GM21367 (cell line): ENCODE data around the gene NKPD1.
A peak's percentile ranks its signal among the peaks of the same experiment; 100 is the strongest.

Source experiments
- ATAC-seq: cut with Tn5 transposase; IDR thresholded peaks from one replicate; pipeline ENCODE4 v1.9.1; 2021; ENCODE audit not compliant: unreplicated experiment

The NKPD1 gene, protein sequence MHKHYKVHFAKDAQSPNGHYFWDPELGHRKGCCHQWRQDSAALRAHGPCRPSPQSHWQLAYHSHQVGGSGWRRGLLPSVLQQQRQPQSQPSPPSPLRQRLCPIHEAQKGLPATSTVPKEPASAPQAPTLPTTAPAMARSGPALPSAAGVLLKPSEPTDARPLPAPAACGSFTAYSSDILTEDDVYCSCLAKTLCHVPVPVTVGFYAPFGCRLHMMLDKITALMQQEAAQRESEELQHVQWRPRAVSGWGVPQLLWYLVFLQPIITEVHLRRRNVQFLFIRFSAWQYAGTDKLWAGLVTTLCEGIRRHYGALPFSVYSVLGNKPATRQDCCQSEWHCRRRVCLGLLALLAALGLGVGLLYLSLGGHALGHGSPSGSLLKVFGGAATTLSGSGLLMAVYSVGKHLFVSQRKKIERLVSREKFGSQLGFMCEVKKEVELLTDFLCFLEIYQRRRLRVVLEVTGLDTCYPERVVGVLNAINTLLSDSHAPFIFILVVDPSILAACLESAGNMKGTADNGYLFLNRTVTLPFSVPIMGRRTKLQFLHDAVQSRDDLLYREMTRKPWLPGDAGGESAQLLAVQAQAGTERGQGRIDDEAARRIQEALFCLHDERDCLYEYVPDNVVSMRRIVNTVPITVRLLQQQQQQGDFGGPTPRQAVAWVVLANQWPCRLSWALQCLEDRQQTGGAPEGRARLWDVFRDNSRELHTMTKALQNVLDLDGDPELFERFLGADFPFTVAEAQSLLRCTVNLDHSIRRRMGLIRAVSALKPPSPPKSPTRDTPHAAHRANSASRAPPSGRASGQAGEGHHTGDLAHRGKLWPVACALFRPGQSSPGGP

DNA sequence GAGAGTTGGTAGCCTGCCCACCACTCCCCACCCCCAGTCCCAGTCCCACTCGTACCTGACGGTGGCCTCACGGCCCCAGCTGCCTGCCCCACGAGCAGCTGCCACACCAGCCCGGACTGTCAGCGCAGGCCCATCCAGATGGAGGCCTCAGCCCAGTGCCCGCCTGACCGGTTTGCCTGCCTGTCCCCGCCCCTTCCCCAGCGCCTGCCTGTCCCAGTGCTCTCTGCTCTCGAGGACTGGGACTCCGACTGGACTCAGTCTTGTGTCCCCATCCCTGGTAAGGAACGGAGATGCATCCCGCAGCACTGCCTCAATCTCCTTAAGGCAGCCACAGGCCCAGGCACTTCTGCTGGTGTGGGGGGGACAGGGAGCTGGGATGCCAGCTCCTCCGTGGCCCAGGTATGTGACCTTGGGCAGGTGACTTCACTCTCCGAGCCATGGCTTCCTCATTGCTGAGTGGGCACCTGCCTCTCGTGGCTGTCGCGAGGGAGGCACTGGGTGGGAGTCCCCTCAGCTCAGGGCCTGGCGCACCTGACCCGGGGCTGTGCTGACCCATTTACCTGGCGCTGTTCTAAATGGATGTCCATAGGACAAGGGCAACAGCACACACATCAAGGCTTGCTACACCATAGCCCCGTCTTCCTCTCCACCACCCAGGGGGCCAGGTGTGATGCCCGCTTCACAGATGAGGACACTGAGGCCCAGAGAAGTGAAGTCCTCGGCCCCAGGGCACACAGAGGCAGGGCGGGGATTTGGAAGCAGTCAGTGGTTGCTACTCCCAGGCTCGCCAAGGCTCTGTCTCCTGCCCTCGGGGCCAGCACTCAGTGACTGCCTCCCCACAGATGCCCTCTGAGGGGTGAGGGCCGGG, at the start of gene NKPD1:
Gene NKPD1, minus strand, starts transcription at position 113 of the 868 bp plus-strand sequence. CDS start 832 bp downstream, outside the sequence.
- no peak for ATAC-seq

DNA sequence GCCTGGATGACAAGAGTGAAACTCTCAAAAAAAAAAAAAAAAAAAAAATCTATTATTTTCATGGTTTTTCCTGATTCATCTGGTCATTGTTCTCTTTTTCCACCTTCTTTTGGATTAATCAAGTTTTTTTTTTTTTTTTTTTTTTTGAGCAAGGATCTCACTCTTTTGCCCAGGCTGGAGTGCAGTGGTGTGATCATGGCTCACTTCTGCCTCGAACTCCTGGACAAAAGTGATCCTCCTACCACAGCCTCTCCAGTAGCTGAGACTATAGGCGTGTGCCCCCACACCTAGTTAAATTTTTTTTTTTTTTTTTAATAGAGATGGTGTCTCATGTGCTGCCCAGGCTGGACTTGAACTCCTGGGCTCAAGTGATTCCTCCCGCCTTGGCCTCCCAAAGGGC, 45.5 kb upstream of the NKPD1 start:
- ATAC-seq, result no peak

DNA sequence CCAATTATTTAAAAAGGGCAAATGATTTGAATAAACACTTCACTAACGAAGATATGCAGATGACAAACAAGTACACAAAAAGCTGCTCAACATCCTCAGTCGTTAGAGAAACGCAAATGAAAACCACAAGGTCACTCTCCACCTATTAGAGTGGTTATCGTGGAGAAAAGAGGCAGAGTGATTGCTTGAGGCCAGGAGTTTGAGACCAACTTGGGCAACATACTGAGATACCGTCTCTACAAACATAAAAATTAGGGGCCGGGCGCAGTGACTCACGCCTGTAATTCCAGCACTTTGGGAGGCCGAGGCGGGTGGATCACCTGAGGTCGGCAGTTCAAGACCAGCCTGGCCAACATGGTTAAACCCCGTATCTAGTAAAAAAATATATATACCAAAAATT, 45.0 kb upstream of the NKPD1 start:
- ATAC-seq, result no peak

DNA sequence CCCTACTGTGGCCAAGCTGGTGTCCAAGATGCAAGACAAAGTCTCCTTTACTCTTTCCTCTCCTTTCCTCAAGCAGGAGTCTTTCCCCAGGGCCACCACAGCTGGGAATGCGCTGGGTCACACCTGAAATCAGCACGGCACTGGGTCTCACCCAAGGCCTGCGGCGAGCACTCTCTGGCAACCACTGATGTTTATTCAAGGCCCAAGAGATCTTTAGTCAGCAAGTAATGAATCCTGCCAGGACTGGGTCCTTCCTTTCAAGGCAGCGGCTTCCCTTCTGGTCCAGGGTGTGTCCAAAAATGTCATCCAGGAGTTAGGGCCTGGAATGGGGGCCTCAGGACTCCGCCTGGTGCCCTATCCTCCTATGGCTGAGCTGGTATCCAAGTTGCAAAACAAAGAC, 41.9 kb upstream of the NKPD1 start:
- no peak for ATAC-seq

DNA sequence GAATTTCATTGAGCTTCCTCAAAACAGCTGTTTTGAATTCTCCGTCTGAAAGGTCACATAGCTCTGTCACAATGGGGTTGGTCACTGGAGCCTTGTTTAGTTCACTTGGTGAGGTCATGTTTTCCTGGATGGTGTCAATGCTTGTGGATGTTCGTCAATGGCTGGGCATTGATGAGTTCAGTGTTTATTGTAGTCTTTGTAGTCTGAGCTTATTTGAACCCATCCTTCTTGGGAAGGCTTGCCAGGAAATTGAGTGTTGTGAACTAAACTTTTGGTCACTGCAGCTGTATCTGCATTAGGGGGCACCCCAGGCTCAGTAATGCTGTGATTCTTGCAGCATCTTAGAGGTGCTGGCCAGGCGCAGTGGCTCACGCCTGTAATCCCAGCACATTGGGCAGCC, 39.8 kb upstream of the NKPD1 start:
- ATAC-seq, result no peak

DNA sequence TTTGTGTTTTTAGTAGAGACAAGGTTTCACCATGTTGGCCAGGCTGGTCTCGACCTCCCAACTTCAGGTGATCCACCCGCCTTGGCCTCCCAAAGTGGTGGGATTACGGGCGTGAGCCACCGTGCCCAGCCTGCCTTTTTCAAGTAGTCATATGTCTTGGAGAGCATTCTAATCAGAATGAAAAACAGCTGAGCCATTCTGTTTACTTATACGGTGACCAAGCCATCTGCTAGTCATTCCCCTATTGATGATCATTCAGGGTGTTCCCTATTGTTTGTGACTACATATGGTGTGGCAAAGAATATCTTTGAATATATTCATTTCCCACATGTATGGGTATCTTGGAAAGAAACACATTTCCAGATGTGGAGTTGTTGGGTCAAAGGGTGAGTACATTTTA, 35.0 kb upstream of the NKPD1 start:
- no peak for ATAC-seq

DNA sequence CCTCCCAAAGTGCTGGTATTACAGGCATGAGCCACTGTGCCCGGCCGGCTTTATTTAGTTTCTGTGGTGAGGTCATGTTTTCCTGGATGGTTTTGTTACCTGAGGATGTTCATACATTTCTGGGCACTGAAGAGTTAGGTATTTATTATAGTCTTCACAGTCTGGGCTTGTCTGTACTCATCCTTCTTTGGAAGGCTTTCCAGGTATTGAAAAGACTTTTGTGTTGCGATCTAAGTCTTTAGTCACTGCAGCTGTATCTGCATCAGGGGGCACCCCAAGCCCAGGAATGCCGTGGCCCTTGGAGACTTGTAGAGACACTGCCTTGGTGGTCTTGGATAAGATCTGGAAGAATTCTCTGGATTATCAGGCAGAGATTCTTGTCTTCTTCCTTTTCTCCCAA, 30.6 kb upstream of the NKPD1 start:
- ATAC-seq, result no peak

DNA sequence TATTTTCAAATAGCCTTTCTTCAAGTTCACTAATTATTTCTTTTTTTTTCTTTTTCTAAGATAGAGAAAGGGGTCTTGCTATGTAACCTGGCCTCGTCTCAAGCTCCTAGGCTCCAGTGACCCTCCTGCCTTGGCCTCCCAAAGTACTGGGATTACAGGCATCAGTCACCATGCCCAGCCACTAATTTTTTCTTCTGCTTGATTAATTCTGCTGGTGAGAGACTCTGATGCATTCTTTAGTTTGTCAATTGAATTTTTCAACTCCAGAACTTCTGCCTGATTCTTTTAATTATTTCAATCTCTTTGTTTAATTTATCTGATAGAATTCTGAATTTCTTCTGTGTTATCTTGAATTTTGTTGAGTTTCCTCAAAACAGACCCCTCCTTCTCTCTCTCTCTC, 29.2 kb upstream of the NKPD1 start:
- ATAC-seq, result no peak

DNA sequence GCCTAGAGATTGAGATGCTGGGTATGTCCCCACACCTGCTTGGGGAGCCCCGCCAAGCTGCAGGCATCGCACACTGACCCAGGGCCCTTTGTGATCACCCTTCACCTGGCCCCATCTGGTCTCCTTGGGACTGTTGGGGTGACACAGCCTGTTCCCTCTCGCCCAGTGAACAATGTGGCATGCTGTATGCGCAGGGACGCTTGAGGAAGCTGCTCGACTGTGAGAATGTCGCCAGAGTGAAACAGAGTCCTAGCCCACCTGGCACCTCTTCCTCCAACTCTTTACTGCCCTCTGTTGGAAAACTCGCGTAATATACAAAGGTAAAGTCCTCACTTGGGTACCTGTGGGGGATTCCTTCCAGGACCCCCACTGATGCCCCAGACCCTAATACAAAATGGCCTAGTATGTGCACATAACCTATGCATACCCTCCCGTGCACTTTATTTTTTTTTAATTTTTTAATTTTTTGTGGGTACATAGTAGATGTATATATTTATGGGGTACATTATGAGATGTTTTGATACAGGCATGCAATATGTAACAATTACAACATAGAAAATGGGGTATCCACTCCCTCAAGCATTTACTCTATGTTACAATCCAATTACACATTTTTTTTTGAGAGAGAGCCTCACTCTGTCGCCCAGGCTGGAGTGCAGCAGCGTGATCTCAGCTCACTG, 26.8 kb upstream of the NKPD1 start:
- ATAC-seq, result no peak

DNA sequence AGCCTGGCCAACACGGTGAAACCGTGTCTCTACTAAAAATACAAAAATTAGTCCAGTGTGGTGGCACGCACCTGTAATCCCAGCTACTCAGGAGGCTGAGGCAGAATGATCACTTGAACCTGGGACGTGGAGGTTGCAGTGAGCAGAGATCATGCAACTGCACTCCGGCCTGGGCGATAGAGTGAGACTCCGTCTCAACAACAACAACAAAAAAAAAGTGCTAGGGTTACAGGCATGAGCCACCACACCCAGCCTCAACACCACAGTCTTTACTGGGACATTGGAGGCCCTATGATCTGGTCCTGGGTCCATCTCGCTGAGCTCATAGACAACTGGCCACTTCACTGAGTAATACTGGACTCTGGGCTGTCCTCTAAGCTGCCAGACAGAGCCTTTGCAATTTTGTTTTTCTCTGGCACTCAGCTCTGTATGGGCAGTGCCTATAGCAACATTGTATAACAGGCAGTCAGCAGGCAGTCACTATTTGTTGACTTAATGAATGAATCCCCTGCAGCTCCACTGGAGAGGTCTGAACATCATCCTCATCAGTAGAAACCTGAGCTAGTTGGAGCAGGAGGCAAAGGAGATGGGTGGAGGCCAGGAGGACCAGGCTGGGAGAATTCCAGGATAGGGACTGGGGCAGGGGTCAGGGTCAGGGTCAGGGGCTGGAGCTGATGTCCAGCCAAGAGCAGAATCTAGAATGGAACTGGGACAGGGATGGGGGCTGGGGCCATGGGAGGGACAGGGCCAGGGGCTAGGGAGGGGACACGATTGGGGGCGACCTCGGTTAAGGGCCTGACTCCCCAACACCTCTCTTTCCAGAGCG, 25.9 kb upstream of the NKPD1 start:
- ATAC-seq, result no peak

DNA sequence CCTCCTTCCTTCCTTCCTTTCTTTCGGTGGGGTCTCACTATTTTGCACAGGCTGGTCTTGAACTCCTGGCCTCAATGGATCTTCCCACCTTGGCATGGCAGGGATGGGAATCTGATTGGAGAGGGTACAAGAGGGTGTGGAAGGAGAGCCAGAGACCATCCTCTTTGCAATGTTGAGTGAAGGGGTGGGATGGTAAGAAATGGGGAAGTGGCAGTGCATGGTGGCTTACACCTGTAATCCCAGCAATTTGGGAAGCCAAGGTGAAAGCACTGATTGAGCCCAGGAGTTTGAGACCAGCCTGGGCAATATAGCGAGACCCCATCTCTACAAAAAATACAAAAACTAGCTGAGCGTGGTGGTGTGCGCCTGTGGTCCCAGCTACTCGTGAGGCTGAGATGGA, 23.3 kb upstream of the NKPD1 start:
- no peak for ATAC-seq

DNA sequence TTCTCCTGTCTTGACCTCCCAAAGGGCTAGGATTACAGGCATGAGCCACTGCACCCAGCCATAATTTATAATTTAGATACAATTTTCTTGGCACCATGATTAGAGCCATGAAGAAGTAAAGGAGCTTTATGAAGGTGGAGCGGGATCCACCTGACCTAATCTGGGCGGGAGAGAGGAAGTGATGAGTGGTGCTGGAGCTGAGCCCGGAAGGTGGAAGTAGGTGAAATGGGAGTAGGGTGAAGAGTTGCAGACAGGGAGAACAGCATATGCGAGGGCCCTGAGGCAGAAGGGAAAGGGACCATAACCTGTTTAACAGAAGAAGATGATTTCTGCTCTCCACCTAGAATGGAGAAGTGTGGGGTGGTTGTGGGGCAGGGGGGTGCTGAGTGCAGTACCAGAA, 22.0 kb upstream of the NKPD1 start:
- no peak for ATAC-seq

DNA sequence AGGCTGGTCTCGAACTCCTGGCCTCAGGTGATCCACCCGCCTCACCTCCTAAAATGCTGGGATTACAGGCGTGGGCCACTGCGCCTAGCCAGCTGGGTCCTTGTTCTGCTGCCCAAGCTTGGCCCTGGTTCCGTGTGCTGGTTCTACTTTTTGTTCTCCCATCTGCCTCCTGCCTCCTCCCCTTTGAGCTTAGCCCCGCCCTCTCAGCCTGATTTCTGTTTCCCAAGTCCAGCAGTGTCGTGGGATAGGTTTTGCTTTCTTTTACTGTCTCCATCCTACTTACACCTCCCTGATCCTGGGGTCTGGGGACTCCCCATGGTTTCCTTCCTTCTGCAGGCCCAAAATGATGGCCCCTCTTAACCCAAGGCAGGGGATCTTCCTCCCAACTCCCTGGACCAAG, 20.2 kb upstream of the NKPD1 start:
- no peak for ATAC-seq

DNA sequence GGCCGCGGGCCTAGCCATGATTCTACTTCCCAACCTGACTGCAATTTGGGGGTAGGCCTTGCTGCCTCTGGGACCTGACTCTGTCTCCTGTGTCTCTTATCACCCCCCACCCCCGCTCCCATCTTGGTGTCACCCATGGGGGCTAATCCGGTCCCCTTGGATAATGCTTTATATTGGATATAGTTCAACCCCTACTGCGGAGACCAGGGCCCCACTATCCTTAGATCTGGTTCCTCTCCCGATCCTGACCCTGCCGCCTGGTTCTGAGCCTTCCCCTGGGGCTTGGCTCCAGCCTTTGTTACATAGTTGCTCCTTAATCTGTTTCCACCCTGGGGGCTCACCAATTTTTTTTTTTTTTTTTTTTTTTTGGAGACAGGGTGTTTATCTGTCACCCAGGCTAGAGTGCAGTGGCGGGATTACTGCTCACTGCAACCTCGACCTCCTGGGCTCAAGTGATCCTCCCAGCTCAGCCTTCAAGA, 19.1 kb upstream of the NKPD1 start:
- no peak for ATAC-seq

DNA sequence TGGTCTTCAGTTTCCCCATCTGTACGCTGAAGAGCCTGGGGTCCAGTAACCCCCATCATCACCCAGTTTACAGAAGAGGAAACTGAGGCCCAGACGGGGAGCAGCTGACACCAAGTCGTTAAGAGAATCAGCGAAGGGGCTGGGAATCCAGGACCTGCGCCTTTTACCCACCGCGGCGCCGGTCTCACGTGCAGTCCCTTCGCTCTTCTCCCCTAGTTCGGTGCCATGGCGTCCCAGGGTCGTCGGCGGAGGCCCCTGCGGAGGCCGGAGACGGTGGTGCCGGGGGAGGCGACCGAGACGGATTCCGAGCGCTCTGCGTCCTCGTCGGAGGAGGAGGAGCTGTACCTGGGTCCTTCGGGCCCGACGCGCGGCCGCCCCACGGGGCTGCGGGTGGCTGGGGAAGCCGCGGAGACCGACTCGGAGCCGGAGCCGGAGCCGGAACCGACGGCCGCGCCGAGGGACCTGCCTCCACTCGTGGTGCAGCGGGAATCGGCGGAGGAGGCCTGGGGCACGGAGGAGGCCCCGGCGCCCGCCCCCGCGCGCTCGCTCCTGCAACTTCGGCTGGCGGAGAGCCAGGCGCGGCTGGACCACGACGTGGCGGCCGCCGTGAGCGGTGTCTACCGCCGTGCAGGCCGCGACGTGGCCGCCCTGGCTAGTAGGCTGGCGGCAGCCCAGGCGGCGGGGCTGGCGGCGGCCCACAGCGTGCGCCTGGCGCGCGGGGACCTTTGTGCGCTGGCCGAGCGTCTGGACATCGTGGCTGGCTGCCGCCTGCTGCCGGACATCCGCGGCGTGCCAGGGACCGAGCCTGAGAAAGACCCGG, 18.5 kb upstream of the NKPD1 start:
- no peak for ATAC-seq

DNA sequence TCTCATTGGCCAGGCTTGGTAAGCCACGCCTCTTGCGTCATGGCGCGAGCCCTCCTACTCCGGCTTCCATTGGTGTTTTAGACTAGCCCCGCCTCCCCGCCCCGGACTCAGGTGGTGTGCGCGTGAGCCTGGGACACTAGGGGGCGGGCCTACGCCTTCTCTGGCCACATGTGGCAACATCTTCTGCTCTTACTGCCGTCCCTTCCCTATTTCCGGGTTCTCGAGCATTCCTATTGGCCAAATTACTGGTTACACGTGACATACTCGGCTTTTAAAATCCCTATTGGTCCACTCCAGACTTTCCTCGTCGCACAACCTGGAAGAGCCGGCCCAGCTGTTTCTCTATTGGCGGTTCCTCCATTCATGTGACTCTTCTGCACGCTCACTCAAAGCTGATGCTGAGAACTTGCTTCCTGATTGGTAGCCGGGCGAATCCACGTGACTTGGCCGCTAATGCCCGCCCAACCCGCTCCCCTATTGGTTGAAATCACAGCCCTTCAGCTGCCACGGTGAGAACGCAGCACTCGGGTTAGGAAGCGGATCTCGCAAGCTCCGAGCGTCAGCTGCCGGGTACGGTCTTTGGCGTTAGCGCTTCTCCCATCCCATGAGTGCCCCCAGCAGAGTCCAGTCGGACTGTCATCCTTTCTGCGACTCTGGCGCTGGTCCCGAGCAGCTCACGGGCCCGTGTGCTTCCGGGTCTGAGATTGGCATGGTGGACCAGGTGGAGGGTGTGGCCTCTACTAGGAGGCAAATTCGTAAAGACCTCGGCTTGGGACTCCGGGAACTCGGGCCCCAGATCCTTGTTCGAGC, 17.7 kb upstream of the NKPD1 start, which contains the start of gene BLOC1S3:
Gene BLOC1S3, plus strand, starts transcription at position 523 of the 810 bp plus-strand sequence. CDS start 513 bp downstream, outside the sequence.
- peak; percentile 63 for ATAC-seq

DNA sequence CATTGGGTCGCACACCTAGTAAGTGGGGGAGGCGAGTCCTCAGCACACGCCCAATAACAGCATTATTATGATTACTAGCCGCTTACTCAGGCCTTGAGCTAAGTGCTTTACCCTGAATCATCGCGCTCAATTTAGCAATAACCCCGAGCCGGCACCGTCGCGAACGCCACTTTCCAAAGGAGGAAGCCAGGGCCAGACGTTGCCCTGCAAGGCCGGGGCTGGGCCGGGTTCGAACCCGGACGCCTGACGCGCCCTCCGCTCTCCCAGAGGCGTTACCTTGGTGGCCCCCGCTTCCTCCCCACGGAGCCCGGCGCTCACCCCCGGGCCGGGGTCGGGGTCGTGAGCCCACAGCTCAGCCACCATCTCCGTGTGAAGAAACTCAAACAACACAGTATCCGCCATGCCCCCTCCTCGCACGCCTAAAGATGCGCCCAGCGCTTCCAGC, 17.1 kb upstream of the NKPD1 start, which contains the start of gene TRAPPC6A:
Gene TRAPPC6A, minus strand, starts transcription at position 421 of the 445 bp plus-strand sequence. Its CDS starts 19 bp downstream, at position 402.
- peak; percentile 3 for ATAC-seq
